ENCODE results near the gene KIDINS220. TPM values are rescaled to one million over a fixed set of nuclear protein-coding genes. Genes with fewer than 3 reads are reported as not detected.

KIDINS220 gene
- polyA plus RNA-seq, 2 of the 4 experiments (the other 2 are of a cell fraction), result 16.4 to 45.9 TPM

- TF ChIP-seq, protein P1, sequence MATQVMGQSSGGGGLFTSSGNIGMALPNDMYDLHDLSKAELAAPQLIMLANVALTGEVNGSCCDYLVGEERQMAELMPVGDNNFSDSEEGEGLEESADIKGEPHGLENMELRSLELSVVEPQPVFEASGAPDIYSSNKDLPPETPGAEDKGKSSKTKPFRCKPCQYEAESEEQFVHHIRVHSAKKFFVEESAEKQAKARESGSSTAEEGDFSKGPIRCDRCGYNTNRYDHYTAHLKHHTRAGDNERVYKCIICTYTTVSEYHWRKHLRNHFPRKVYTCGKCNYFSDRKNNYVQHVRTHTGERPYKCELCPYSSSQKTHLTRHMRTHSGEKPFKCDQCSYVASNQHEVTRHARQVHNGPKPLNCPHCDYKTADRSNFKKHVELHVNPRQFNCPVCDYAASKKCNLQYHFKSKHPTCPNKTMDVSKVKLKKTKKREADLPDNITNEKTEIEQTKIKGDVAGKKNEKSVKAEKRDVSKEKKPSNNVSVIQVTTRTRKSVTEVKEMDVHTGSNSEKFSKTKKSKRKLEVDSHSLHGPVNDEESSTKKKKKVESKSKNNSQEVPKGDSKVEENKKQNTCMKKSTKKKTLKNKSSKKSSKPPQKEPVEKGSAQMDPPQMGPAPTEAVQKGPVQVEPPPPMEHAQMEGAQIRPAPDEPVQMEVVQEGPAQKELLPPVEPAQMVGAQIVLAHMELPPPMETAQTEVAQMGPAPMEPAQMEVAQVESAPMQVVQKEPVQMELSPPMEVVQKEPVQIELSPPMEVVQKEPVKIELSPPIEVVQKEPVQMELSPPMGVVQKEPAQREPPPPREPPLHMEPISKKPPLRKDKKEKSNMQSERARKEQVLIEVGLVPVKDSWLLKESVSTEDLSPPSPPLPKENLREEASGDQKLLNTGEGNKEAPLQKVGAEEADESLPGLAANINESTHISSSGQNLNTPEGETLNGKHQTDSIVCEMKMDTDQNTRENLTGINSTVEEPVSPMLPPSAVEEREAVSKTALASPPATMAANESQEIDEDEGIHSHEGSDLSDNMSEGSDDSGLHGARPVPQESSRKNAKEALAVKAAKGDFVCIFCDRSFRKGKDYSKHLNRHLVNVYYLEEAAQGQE (IDR thresholded peaks at IDR 0.05), result no peak
- TF ChIP-seq, protein P2, sequence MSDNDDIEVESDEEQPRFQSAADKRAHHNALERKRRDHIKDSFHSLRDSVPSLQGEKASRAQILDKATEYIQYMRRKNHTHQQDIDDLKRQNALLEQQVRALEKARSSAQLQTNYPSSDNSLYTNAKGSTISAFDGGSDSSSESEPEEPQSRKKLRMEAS (IDR thresholded peaks at IDR 0.05), result peak; percentile 87
- TF ChIP-seq NFE2L2 (conservative IDR thresholded peaks at IDR 0.05; ENCODE audit: low read length), result no peak
- TF ChIP-seq POLR2AphosphoS2 (conservative IDR thresholded peaks at IDR 0.05; ENCODE audit: low read length), result no peak
- TF ChIP-seq RFX5 (IDR thresholded peaks at IDR 0.05), result no peak
- no peak for TF ChIP-seq KDM5A (IDR thresholded peaks at IDR 0.05)
- no peak for TF ChIP-seq ZSCAN20 (CRISPR knock-in tag; IDR thresholded peaks at IDR 0.05)
- peak; percentile 58 to 63; a peak in 3 of 5 replicates for TF ChIP-seq EP300 (IDR thresholded peaks at IDR 0.05)
- peak; percentile 48; the same call in 1 of the 2 replicates for TF ChIP-seq PBX3 (IDR thresholded peaks at IDR 0.05)
- TF ChIP-seq, protein P3, sequence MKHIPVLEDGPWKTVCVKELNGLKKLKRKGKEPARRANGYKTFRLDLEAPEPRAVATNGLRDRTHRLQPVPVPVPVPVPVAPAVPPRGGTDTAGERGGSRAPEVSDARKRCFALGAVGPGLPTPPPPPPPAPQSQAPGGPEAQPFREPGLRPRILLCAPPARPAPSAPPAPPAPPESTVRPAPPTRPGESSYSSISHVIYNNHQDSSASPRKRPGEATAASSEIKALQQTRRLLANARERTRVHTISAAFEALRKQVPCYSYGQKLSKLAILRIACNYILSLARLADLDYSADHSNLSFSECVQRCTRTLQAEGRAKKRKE (CRISPR knock-in tag; IDR thresholded peaks at IDR 0.05; ENCODE audit: low read depth), result no peak
- peak in 1 of 2 experiments; percentile 1; a peak in 1 of 5 replicates for TF ChIP-seq RAD21 (conservative IDR thresholded peaks at IDR 0.05 in 1 of 2, IDR thresholded peaks at IDR 0.05 in 1 of 2)
- no peak for TF ChIP-seq HMGXB4 (CRISPR knock-in tag; IDR thresholded peaks at IDR 0.05; ENCODE audit: borderline replicate concordance)
- 0 out of 2 replicates have a peak, but pooled peaks have one; percentile 70 for TF ChIP-seq TFCP2L1 (CRISPR knock-in tag; IDR thresholded peaks at IDR 0.05)
- TF ChIP-seq CTCF (IDR thresholded peaks at IDR 0.05), result no peak
- no peak for TF ChIP-seq TP53 (CRISPR knock-in tag; IDR thresholded peaks at IDR 0.05)
- TF ChIP-seq, protein P4, sequence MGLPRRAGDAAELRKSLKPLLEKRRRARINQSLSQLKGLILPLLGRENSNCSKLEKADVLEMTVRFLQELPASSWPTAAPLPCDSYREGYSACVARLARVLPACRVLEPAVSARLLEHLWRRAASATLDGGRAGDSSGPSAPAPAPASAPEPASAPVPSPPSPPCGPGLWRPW (IDR thresholded peaks at IDR 0.05), result no peak
- no peak for TF ChIP-seq FOXS1 (CRISPR knock-in tag; IDR thresholded peaks at IDR 0.05)
- peak; percentile 61; the same call in 1 of the 2 replicates for TF ChIP-seq RARB (CRISPR knock-in tag; IDR thresholded peaks at IDR 0.05)
- no peak for TF ChIP-seq HDAC2 (IDR thresholded peaks at IDR 0.05)
- no peak for TF ChIP-seq ESRRA (IDR thresholded peaks at IDR 0.05; ENCODE audit: borderline replicate concordance, low read length)
Observed at GRCh38 chr2:8679827-8680731, 157.3 kb downstream of the KIDINS220 start (continued).
